ENCODE data around the gene ANO3.

The ANO3 gene

GRCh38 chr11:26412955-26413354 lies 81.0 kb downstream of the ANO3 start:
- H3K9me3 ChIP-seq: no peaks in the 10 kb centered on the region
- TF ChIP-seq CTCF (IDR thresholded peaks at IDR 0.05): no peak
- H3K27me3 ChIP-seq: no peaks in the 10 kb centered on the region
- no peak overlapping the region for H3K4me3 ChIP-seq (ENCODE audit: low read depth in 1 of 2, low read length in 1 of 2)
- no peaks in the 10 kb centered on the region for H3K4me1 ChIP-seq (ENCODE audit: control insufficient read depth in 1 of 2, insufficient read depth in 1 of 2, low read depth in 1 of 2, low read length in 1 of 2)
- H3K27ac ChIP-seq: no peak overlapping the region
- H3K36me3 ChIP-seq: no peaks in the 10 kb centered on the region

- Histone ChIP-seq H3K36me3 (no peaks in the 10 kb centered on the region), H3K27me3 (no peaks in the 10 kb centered on the region), H3K4me1 (ENCODE audit: control insufficient read depth in 1 of 2, insufficient read depth in 1 of 2, low read depth in 1 of 2, low read length in 1 of 2) (no peaks in the 10 kb centered on the region), H3K27ac (no peak overlapping the region), H3K4me3 (ENCODE audit: low read depth in 1 of 2, low read length in 1 of 2) (no peak overlapping the region), H3K9me3 (no peaks in the 10 kb centered on the region)
- no peak for TF ChIP-seq CTCF (IDR thresholded peaks at IDR 0.05)
Observed at GRCh38 chr11:26418386-26418912, 86.5 kb downstream of the ANO3 start.

- no peak for TF ChIP-seq CTCF (IDR thresholded peaks at IDR 0.05)
- Histone ChIP-seq H3K4me1 (ENCODE audit: control insufficient read depth in 1 of 2, insufficient read depth in 1 of 2, low read depth in 1 of 2, low read length in 1 of 2) (no peaks in the 10 kb centered on the region), H3K4me3 (ENCODE audit: low read depth in 1 of 2, low read length in 1 of 2) (no peak overlapping the region), H3K27ac (no peak overlapping the region), H3K27me3 (no peaks in the 10 kb centered on the region), H3K36me3 (no peaks in the 10 kb centered on the region), H3K9me3 (no peaks in the 10 kb centered on the region)
Observed at GRCh38 chr11:26420331-26420730, 88.4 kb downstream of the ANO3 start.

- no peak for TF ChIP-seq CTCF (IDR thresholded peaks at IDR 0.05)
- Histone ChIP-seq H3K27me3 (no peaks in the 10 kb centered on the region), H3K9me3 (no peaks in the 10 kb centered on the region), H3K36me3 (no peaks in the 10 kb centered on the region), H3K4me1 (ENCODE audit: control insufficient read depth in 1 of 2, insufficient read depth in 1 of 2, low read depth in 1 of 2, low read length in 1 of 2) (no peaks in the 10 kb centered on the region), H3K4me3 (ENCODE audit: low read depth in 1 of 2, low read length in 1 of 2) (no peak overlapping the region), H3K27ac (no peak overlapping the region)
Observed at GRCh38 chr11:26424255-26424654, 92.3 kb downstream of the ANO3 start.

- H3K27ac ChIP-seq: no peak overlapping the region
- no peaks in the 10 kb centered on the region for H3K9me3 ChIP-seq
- TF ChIP-seq CTCF (IDR thresholded peaks at IDR 0.05): no peak
- no peaks in the 10 kb centered on the region for H3K4me1 ChIP-seq (ENCODE audit: control insufficient read depth in 1 of 2, insufficient read depth in 1 of 2, low read depth in 1 of 2, low read length in 1 of 2)
- no peaks in the 10 kb centered on the region for H3K36me3 ChIP-seq
- no peak overlapping the region for H3K4me3 ChIP-seq (ENCODE audit: low read depth in 1 of 2, low read length in 1 of 2)
- no peaks in the 10 kb centered on the region for H3K27me3 ChIP-seq
Observed at GRCh38 chr11:26439854-26440253, 107.9 kb downstream of the ANO3 start.

- Histone ChIP-seq H3K36me3 (no peaks in the 10 kb centered on the region), H3K27me3 (no peaks in the 10 kb centered on the region), H3K4me3 (ENCODE audit: low read depth in 1 of 2, low read length in 1 of 2) (no peak overlapping the region), H3K27ac (no peak overlapping the region), H3K4me1 (ENCODE audit: control insufficient read depth in 1 of 2, insufficient read depth in 1 of 2, low read depth in 1 of 2, low read length in 1 of 2) (no peaks in the 10 kb centered on the region), H3K9me3 (no peaks in the 10 kb centered on the region)
- no peak for TF ChIP-seq CTCF (IDR thresholded peaks at IDR 0.05)
Observed at GRCh38 chr11:26442131-26442530, 110.2 kb downstream of the ANO3 start.

Measured in neutrophil (primary cell).